ENCODE results near the gene DMGDH.

The DMGDH gene

GRCh38 chr5:79108792-79109191 is 39.3 kb upstream of the DMGDH start:
- Mint-ChIP-seq H3K27me3 (ENCODE audit: low read depth) (peaks cover 77% of the 10 kb centered on the region), H3K4me1 (no peaks in the 10 kb centered on the region), H3K9me3 (no peaks in the 10 kb centered on the region), H3K27ac (no peak overlapping the region), H3K4me3 (no peak overlapping the region), H3K36me3 (ENCODE audit: low read depth) (peaks cover 3% of the 10 kb centered on the region)
- TF ChIP-seq CTCF (IDR thresholded peaks at IDR 0.05; ENCODE audit: unreplicated experiment in 3 of 3), result no peak

GRCh38 chr5:79108086-79108485 is 38.6 kb upstream of the DMGDH start:
- Mint-ChIP-seq H3K36me3 (ENCODE audit: low read depth) (peaks cover 3% of the 10 kb centered on the region), H3K4me1 (no peaks in the 10 kb centered on the region), H3K27ac (no peak overlapping the region), H3K27me3 (ENCODE audit: low read depth) (peaks cover 70% of the 10 kb centered on the region), H3K4me3 (no peak overlapping the region), H3K9me3 (no peaks in the 10 kb centered on the region)
- no peak for TF ChIP-seq CTCF (IDR thresholded peaks at IDR 0.05; ENCODE audit: unreplicated experiment in 3 of 3)

GRCh38 chr5:79107020-79107796 is 37.7 kb upstream of the DMGDH start:
- no peak for TF ChIP-seq CTCF (IDR thresholded peaks at IDR 0.05; ENCODE audit: unreplicated experiment in 3 of 3)
- Mint-ChIP-seq H3K9me3 (peaks cover 2% of the 10 kb centered on the region), H3K4me3 (no peak overlapping the region), H3K27ac (no peak overlapping the region), H3K4me1 (no peaks in the 10 kb centered on the region), H3K27me3 (ENCODE audit: low read depth) (peaks cover 61% of the 10 kb centered on the region), H3K36me3 (ENCODE audit: low read depth) (no peaks in the 10 kb centered on the region)

- Mint-ChIP-seq H3K36me3 (ENCODE audit: low read depth) (no peaks in the 10 kb centered on the region), H3K27ac (no peak overlapping the region), H3K9me3 (peaks cover 8% of the 10 kb centered on the region), H3K4me1 (no peaks in the 10 kb centered on the region), H3K27me3 (ENCODE audit: low read depth) (peaks cover 48% of the 10 kb centered on the region), H3K4me3 (no peak overlapping the region)
- no peak for TF ChIP-seq CTCF (IDR thresholded peaks at IDR 0.05; ENCODE audit: unreplicated experiment in 3 of 3)
Measured at GRCh38 chr5:79105868-79106267, 36.4 kb upstream of the DMGDH start.

- TF ChIP-seq CTCF (IDR thresholded peaks at IDR 0.05; ENCODE audit: unreplicated experiment in 3 of 3), result no peak
- Mint-ChIP-seq H3K4me3 (no peak overlapping the region), H3K27me3 (ENCODE audit: low read depth) (no peaks in the 10 kb centered on the region), H3K36me3 (ENCODE audit: low read depth) (no peaks in the 10 kb centered on the region), H3K27ac (peak overlapping the region in 1 of 3 experiments; percentile 12), H3K4me1 (no peaks in the 10 kb centered on the region), H3K9me3 (no peaks in the 10 kb centered on the region)
Measured at GRCh38 chr5:79093762-79094161, 24.3 kb upstream of the DMGDH start.

- no peaks in the 10 kb centered on the region for H3K27me3 Mint-ChIP-seq (ENCODE audit: low read depth)
- no peak overlapping the region for H3K27ac Mint-ChIP-seq
- H3K4me1 Mint-ChIP-seq, result no peaks in the 10 kb centered on the region
- H3K36me3 Mint-ChIP-seq (ENCODE audit: low read depth), result no peaks in the 10 kb centered on the region
- TF ChIP-seq CTCF (IDR thresholded peaks at IDR 0.05; ENCODE audit: unreplicated experiment in 3 of 3), result no peak
- no peaks in the 10 kb centered on the region for H3K9me3 Mint-ChIP-seq
- H3K4me3 Mint-ChIP-seq, result no peak overlapping the region
Measured at GRCh38 chr5:79091064-79091463, 21.6 kb upstream of the DMGDH start.
